HG02571 (cell line): ENCODE data around the gene APEH.
"Not testable (repeated sequence)": the region's sequence is repeated elsewhere in the genome, so short reads cannot be mapped to it uniquely, and the experiment has no call there.

Experiments
- ATAC-seq: cut with Tn5 transposase; IDR thresholded peaks from one replicate; pipeline ENCODE4 v1.9.1; 2021; ENCODE audit warnings: mild to moderate bottlenecking, moderate library complexity; ENCODE audit not compliant: unreplicated experiment

The APEH gene

GRCh38 chr3:49689046-49689907, 15.1 kb downstream of the APEH start, which contains the start of the genes MST1 and RNF123:
TSS of gene MST1 (minus strand) at chr3:49689474. CDS start at chr3:49688691, 783 bp downstream.
TSS of gene RNF123 (plus strand) at chr3:49689557. CDS start at chr3:49691166, 1,609 bp downstream.
- peak; percentile 62 for ATAC-seq

GRCh38 chr3:49689908-49690624, 15.9 kb downstream of the APEH start:
- not testable (repeated sequence) for ATAC-seq

- not testable (repeated sequence) for ATAC-seq
These were observed 16.7 kb downstream of the APEH start for GRCh38 chr3:49690856-49691255.

GRCh38 chr3:49691481-49691880, 17.3 kb downstream of the APEH start:
- not testable (repeated sequence) for ATAC-seq

- not testable (repeated sequence) for ATAC-seq
These were observed 20.4 kb downstream of the APEH start for GRCh38 chr3:49694409-49695070.

- not testable (repeated sequence) for ATAC-seq
These were observed 21.3 kb downstream of the APEH start for GRCh38 chr3:49695350-49696015.

- no peak for ATAC-seq
These were observed 25.3 kb downstream of the APEH start for GRCh38 chr3:49699281-49699979.

- no peak for ATAC-seq
These were observed 25.9 kb downstream of the APEH start for GRCh38 chr3:49700014-49700413.

GRCh38 chr3:49700453-49701128, 26.4 kb downstream of the APEH start:
- ATAC-seq: no peak

- no peak for ATAC-seq
These were observed 27.4 kb downstream of the APEH start for GRCh38 chr3:49701388-49702077.

- ATAC-seq: no peak
These were observed 28.5 kb downstream of the APEH start for GRCh38 chr3:49702672-49703071.

- no peak for ATAC-seq
These were observed 29.3 kb downstream of the APEH start for GRCh38 chr3:49703443-49703927.

GRCh38 chr3:49703956-49704355, 29.8 kb downstream of the APEH start:
- ATAC-seq: no peak

GRCh38 chr3:49704629-49705028, 30.5 kb downstream of the APEH start:
- ATAC-seq: no peak

GRCh38 chr3:49705390-49705960, 31.3 kb downstream of the APEH start:
- no peak for ATAC-seq

- no peak for ATAC-seq
These were observed 32.4 kb downstream of the APEH start for GRCh38 chr3:49706456-49707112.

- no peak for ATAC-seq
These were observed 32.9 kb downstream of the APEH start for GRCh38 chr3:49707113-49707480.

GRCh38 chr3:49709852-49710251, 35.7 kb downstream of the APEH start:
- ATAC-seq: no peak
